Left renal pelvis (tissue), 4 donors: ENCODE measurements around the gene HK1. TPM values are rescaled to one million over a fixed set of nuclear protein-coding genes. Genes with fewer than 3 reads are reported as not detected.

Source experiments
- DNase-seq, 4 donors: peaks; one replicate each; pipeline ENCODE4 v3.0.0-alpha.2; 2013; ENCODE audit warnings: low read depth in 4 of 4, low spot score in 3 of 4
- polyA plus RNA-seq, 4 donors: library from polyadenylated mRNA; unstranded; fragments of 120-200 nt; gene quantifications; one replicate each; pipeline ENCODE4 v1.2.1, GENCODE V29; 2013; ENCODE audit not compliant: insufficient read length in 4 of 4

The HK1 gene
- polyA plus RNA-seq, 4 donors, result 38.0 to 53.7 (median 52.3) TPM

DNA sequence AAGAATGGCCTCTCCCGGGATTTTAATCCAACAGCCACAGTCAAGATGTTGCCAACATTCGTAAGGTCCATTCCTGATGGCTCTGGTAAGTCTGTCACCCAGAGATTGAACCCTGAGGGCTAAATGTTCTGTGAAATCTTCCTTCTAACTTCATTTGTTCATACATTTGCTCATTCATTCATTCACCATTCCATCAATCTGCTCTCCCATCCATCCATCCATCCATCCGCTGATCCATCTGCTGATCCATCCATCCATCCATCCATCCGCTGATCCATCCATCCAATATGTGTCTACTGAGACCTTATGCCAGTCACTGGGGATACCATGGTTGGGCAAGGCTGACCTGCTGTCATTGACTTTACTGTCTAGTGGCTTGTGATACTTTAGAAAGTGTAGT is 65.6 kb downstream of the HK1 start:
- DNase-seq, result no peak

DNA sequence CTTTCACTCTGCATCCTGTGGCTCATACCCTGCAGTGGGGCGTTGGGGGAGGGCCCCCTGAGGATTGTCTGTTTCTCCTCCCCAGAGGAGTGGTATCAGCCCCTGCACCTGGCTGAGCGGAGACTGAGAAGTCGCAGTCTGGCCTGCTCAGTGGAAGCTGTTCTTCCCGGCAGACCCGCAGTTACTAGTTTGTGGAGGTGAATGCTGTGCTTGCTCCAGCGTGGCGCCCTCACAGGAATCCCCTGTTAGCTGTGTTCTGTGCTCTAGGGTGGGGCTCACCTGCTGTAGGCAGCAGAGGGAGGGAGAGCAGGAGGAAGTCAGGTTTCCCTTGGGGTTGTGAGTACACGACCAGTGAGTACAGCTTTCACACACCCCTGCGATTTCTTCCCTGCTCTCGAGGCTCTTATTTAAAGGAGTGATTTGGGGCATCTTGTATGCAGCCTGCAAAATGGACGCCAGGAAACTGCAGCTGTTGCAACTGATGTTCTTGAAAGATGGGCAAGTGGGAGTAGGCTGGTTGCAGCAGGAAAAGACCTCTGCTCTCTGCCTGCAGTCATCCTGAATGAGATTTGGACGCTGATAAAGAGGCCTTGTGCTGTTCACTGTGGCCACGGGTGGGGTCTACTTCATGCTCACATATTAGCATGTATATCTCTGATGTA is 66.4 kb downstream of the HK1 start:
- DNase-seq, result no peak

DNA sequence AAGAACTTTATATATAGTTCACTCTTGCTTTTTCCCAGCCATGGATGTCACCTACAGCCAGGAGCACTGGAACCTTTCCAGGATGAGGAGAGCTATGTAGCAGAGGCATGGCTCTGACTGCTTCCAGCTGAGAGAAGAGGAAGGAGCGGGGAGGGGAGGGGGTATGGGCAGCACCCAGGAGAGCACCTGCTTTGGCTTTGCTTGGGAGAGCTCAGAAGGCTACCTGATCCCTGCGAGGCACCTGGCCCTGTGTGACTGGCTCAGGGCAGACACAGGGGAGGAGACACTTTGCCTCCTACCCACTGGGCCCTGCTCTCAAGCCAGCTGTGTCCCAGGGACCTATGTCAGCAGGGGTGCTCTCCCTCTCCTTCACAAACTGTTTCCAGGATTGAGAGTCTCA is 67.1 kb downstream of the HK1 start:
- DNase-seq, result no peak

DNA sequence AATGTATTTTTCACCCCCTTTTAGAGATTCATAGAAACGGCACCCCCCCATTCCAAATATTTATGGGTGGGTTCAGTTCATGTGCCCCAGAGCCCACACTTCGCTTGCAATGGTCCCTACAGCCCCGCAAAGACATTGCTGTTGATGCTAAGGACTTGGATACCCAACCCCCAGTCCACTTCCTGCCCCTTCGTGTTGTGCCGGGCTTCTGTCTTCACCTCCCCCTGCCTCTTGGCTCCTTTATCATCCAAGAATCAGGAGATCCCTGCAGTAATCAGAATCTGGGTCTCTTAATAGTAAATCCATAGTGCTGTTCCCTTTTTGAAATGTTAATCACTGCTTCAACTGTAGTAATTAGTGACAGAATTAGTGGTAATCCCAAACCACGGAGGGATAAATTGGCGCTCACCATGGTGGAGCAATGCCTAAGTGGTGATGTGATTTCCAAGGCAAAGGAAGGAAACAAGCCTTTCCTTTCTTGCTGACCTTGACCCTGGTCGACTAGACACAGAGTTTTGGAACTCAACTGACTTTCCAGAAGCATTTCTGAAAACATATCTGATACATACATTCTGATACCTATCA is 67.7 kb downstream of the HK1 start:
- DNase-seq, result no peak

DNA sequence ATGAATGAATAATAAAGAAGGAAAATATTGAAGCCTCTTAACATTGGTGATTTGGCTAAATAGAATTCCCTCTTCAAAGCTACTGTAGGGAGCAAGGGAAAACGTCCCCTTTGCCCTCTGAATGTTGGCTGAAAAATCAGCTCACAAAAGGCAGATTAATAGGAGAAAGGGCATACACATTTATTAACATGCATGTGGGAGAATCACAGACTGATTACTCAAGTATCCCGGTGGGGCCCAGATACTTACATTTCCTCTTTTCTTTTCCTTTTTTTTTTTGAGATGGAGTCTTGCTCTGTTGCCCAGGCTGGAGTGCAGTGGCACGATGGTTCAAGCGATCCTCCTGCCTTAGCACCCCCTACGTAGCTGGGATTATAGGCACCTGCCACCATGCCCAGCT is 68.5 kb downstream of the HK1 start:
- DNase-seq, result no peak

DNA sequence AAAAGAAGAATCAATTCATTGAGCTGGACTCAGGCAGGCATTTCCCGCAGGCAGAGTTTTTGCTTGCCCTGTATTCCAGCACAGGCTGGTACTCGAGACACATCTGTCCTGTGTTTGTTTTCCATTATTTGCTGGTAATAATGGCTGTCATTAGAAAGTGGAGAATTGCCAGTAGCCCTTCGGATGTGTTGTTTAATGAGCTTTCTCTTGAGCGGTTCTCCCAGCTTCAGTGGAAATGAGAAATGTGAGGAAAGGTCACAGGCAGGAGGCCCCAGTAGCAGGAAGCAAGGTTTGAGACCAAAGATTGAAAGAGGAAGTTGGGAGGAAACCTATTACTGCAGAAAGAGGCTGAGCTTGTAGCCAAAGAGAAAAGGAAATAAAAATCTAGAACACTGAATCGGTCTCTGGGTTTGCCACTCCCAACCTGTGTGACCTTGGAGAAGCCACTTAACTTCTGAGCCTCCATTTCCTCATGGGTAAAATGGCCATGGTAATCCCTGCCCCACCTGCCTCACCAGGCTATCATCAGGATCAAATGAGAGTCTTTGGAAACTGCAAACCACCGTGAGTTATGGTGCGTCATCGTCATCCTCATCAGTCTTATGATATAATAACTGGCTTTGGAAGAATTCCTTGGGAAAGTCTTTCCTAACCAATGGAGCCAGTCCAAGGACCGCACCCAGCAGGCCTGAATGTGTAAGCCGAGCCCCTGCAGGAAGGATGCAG is 70.7 kb downstream of the HK1 start:
- no peak for DNase-seq

DNA sequence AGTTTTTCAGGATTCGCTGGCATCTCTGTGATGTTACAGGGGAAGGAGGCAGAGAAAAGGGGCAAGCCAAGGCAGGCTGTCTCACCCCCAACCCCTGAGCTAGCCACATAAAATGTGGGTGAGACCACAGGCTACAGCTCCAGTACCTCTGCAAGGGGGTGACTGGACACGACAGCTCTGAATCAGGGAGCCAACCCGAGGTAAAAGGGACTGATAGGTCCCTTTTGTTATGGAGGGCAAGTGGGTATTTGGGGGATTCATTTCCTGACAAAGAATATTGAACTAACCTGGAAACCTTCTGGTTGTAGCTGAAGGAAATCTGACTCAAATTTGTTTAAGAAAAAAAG is 71.2 kb downstream of the HK1 start:
- no peak for DNase-seq

DNA sequence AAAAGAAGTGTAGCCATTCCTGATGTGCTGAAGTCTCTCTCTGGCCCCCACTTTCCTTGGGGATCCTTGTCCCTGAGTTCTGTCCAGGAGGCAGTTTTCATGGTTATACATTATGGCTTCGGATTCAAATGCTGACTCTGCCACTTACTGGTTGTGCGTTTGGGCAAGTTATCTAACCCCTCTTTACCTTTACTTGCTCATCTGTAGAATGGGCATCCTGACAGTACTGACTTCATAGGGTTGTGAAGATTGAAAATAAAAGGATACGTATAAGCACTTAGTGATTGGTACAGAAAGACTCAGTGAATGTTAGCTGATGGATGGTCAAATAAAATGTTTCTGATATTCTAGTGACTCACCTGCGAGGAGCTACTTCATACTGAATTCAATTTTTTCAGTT is 73.3 kb downstream of the HK1 start:
- no peak for DNase-seq

DNA sequence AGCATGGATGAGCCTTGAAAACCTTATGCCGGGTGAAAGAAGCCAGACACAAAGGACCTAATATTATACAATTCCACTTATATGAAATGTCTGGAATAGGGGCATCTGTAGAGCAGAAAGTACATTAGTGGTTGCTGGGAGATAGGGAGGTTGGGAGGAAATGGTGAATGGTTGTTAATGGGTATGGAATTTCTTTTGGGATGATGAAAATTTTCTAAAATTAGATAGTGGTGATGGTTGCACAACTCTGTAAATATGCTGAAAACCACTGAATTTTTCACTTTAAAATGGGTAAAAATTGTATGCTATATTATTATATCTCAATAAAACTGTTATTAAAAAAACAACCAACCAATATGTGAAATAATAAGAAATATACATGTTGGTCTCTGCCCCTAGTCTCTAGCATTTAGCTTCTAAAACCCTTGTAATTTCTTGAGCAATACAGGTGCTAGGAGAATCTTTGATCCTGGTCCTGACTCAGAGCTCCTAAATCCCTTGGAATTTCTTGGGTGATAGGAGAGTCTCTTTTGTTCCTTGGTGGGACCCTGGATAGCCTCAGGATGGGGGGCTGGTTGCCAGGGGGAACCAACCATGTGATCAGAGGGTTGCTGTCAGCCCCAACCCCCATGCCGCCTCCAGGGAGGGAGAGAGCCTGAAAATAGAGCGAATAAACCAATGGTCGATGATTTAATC is 74.4 kb downstream of the HK1 start:
- no peak for DNase-seq

DNA sequence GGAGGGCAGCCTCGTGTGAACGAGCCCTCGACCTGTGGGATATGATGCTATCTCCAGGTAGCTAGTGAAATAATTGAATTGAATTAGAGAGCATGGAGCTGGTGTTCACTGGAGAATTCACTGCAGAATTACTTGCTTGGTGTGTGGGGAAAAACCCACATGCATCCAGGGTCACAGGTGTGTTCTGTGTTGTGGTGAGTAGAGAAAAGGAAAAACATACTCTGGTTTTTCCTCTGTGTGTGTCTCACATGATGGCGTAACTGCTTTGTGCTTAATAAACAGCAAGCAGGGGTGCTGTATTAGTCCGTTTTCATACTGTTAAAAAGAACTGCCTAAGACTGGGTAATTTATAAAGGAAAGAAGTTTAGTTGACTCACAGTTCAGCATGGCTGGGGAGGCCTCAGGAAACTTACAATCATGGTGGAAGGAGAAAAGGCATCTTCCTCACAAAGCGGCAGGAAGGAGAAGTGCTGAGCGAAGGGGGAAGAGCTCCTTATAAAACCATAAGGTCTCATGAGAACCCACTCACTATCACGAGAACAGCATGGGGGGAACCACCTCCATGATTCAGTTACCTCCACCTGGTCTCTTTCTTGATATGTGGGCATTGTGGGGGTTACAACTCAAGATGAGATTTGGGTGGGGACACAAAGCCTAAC is 75.8 kb downstream of the HK1 start:
- DNase-seq, result no peak

DNA sequence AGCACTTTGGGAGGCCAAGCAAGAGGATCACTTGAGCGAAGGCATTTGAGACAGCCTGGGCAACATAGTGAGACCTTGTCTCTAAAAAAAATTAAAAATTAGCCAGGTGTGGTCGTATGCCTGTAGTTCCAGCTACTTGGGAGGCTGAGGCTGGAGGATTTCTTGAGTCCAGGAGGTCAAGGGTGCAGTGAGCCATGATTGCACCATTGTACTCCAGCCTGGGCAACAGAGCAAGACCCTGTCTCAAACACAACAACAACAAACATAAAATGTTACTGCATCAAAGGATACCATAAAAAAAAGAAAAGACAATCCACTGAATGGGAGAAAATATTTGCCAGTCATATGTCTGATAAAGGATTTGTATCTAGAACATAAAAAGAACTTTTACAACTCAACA is 77.9 kb downstream of the HK1 start:
- no peak for DNase-seq

DNA sequence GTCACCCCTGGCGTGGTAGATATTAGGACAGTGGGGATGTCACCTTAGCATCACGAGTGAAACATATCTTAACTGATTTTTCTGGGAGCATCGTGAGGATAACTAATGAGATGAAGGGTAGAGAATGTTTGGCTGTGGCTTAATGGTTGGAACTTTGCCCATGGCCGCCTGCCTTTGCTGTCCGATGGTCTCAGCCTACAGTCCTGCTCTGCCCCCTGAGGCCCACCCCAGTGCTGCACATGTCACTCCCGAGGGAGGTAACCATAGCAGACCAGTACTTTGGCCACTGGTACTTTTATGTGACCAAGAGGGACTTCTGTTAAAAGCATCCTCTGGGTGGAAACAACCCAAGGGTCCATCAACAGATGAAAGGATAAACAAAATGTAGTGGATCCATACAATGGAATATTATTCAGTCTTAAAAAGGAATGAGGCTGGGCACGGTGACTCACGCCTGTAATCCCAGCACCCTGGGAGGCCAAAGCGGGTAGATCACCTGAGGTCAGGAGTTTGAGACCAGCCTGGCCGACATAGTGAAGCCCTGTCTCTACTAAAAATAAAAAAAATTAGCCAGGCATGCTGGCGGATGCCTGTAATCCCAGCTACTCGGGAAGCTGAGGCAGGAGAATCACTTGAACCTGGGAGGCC is 80.0 kb downstream of the HK1 start:
- DNase-seq, result no peak

DNA sequence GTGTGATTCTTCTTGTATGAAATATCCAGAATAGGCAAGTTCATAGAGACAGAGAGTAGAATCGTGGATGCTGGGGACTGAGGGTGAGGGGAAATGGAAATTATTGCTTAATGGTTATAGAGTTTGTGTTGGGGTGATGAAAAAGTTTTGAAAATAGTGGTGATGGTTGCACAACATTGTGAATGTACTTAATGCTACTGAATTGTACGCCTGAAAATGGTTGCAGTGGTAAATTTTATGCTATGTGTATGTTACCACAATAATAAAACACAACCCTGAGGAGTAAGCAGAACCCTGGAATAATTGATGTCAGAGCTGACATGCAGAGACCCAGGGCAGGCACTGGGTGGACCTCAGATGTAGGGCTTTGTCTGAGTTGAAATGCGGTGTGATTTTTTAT is 80.9 kb downstream of the HK1 start:
- no peak for DNase-seq

DNA sequence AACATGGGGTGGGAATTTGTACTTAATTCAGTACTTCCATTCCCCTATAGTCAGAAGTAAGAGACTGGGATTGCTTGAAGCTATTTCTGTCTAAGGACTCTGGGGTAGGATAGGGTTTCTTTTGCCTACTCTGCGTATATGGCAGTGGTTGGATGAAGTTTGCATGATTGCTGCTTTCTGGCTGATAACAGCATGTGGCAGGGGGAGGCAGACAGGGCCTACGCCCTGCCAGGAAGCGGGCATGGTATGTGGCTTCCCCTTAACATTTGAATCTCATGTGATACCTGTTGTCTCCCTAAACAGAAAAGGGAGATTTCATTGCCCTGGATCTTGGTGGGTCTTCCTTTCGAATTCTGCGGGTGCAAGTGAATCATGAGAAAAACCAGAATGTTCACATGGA is 81.3 kb downstream of the HK1 start:
- no peak for DNase-seq

DNA sequence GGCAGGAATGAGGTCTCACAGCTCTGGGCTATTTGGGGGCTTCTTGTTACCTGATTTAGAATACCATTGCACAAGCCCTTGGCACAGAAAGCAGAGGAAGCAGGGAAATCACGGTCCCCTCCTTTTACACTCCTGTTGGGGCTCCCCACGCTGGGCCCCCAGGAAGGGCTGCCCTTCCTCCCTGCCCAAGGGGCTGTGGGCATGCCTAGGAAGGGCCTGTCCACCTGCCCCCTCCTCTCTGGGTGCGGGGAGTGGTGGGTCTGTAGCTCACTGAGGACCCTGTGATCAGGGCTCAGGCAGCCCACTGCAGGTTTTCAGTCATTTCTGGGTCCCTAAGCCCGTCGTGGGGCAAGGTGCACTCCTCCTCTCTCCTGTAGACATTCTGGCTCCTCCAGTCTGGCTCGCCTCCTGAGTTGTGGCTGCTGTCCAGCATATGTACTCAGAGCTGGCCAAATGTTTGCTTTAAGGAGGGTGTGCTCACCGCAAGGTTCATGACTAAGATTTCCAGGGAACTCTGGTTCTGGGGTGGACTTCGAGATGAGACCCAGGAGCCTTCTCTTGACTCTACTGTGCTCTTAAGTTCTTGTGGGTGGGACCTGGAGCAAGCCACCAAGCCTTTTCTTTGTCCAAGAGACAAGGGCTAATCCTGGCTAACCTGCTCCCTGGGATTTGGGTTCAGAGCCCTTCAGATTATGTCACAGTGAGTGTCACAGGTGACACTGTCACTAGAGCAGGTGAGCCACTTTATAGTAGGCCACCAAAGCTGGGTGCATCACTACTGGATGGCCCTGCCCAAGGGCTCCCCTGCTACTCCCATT is 82.4 kb downstream of the HK1 start:
- no peak for DNase-seq

DNA sequence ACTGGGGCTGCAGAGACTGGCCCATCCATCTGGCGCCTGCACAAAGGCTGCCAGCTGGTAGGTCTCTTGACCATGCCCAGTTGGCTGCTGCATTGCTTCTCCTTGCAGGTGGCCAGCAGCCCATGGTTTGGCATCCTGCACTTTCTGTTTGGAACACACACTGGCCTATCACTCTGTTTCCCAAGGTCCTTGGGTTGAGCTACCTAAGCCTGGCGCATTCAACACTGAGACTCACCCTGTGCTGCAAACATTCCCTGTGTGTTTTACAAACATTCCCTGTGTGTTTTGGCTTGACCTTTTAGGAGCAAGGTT is 83.0 kb downstream of the HK1 start:
- DNase-seq, result no peak

DNA sequence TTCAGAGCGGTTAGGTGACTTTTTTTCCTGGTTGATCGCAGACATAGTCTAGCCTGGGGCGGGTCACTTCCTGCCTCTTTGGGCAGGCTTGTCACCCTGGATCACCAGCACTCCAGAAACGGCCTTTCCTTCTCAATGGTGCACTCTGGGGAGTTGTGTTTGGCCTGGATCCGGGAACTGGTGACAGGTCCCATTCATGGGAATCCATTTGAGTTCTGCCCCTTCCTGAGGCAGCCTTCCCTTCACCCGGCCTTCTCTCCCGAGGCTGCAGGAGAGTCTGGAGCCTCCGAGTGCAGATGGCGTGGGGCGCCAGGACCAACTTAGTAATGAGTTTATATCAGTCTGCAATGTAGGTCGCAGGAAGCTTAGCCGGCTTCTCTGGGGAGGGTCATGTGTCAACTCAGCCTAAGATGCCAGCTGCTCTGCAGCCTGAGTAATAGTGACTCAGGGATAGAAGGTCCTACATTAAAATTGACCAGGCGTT is 84.2 kb downstream of the HK1 start:
- DNase-seq, result no peak

DNA sequence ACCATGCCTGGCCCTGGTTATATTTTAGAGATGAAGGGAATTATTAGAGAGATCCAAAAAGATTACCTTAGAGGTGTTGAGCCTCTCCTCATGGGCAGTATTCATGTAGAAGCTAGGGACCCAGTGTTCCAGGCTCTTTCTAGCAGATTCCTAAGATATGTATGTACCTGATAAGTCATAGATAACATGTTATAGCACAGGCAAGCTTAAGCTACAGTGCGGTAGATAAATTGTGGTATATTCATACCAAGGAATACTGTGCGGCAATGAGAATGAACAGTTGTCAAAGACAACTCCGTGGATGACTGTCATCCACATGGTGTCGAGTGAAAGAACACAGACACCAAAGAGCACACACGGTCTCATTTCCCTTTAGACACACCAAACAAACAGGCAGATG is 85.4 kb downstream of the HK1 start:
- no peak for DNase-seq

DNA sequence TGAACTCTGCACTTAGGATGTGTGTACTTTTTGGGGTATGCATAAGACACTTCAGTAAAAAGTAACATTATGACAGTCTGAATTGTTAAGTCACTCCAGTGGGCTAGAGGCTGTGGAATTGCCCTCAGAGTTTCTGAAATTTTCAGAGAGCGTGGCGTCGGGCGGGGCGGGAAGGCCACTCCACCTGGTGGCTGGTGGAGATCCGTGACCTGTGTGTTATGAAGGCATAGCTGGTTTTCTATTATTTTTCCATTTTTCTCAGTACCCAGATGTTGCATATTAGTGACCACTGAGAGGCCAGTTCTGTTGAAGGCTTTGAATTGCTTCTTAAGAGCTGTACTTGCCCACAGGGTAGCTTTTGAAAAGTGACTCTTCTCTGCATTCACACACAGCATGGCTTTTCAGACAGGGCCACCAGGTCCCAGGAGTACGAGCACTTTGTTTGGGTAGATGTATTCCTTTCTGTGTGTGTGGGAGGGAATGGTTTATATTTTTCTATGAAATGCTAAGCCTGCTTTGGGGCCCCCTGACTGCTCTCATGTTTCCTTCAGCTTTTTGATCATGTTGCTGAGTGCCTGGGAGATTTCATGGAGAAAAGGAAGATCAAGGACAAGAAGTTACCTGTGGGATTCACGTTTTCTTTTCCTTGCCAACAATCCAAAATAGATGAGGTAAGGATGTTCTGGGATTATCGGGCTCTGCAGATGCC is 86.1 kb downstream of the HK1 start:
- no peak for DNase-seq
